AG04450 (cell line): ENCODE results near the gene BAZ2B. TPM values are rescaled to one million over a fixed set of nuclear protein-coding genes. Genes with fewer than 3 reads are reported as not detected.

Source experiments
- CTCF ChIA-PET: fragments of 300-600, 350-600 bp; formaldehyde crosslinking; extraction: SDS; loops from one replicate; lab custom pipeline; 2022; ENCODE audit warnings: antibody characterized with exemption, inconsistent platforms; lab: Charles Lee
- POLR2A ChIA-PET: fragments of 350-600 bp; formaldehyde crosslinking; extraction: SDS; loops from one replicate; lab custom pipeline; 2021; ENCODE audit warnings: antibody characterized with exemption, inconsistent platforms; lab: Yijun Ruan, JAX
- DNase-seq: peaks from one replicate; pipeline ENCODE4 v3.0.0-alpha.2; 2011; ENCODE audit warnings: low read depth, low spot score
- H3K27ac ChIP-seq: one replicate; pipeline ENCODE4 v1.5.1; 2012; ENCODE audit warnings: low read depth, low read length, control low read depth
- H3K27me3 ChIP-seq: one replicate; pipeline ENCODE4 v1.6.0; 2012; ENCODE audit warnings: low read length; ENCODE audit not compliant: control insufficient read depth, insufficient read depth
- H3K4me3 ChIP-seq: 2 replicates; pipeline ENCODE4 v1.5.1; 2011; ENCODE audit warnings: mild to moderate bottlenecking, low read depth, low read length, control low read depth
- H3K9me3 ChIP-seq: 2 replicates; pipeline ENCODE4 v1.5.1; 2012; ENCODE audit warnings: low read length; ENCODE audit not compliant: control insufficient read depth, insufficient read depth
- CTCF ChIP-seq: IDR thresholded peaks from 2 replicates; pipeline ENCODE4 v1.5.1; 2011; ENCODE audit warnings: low read depth, low read length, control low read depth, inconsistent platforms
- polyA plus RNA-seq: library from polyadenylated mRNA; depleted of rRNA; stranded (reverse); fragments of >200 nt; gene quantifications from 2 replicates; pipeline ENCODE4 v1.2.3, GENCODE V29; 2011

The BAZ2B gene
- polyA plus RNA-seq, 1 experiment = 44.7 TPM

GRCh38 chr2:159505196-159505595, 111.2 kb downstream of the BAZ2B start:
- H3K27me3 ChIP-seq = no peaks in the 10 kb centered on the region
- no peak for DNase-seq
- no peak overlapping the region for H3K4me3 ChIP-seq
- ChIA-PET POLR2A (interaction anchor here (1.1 kb wide), 1 partner anchor 207 kb away, joined by 3 read pairs; the partner anchor contains the start of gene MARCHF7), CTCF (no interaction called here)
- TF ChIP-seq CTCF = no peak
- H3K27ac ChIP-seq = no peak overlapping the region
- H3K9me3 ChIP-seq = no peaks in the 10 kb centered on the region

GRCh38 chr2:159501743-159502142, 114.6 kb downstream of the BAZ2B start:
- Histone ChIP-seq H3K27me3 (no peaks in the 10 kb centered on the region), H3K9me3 (no peaks in the 10 kb centered on the region), H3K4me3 (no peak overlapping the region), H3K27ac (no peak overlapping the region)
- TF ChIP-seq CTCF = no peak
- POLR2A ChIA-PET = no interaction called here
- CTCF ChIA-PET = no interaction called here
- DNase-seq = no peak

GRCh38 chr2:159497847-159498246, 118.5 kb downstream of the BAZ2B start:
- Histone ChIP-seq H3K9me3 (no peaks in the 10 kb centered on the region), H3K4me3 (no peak overlapping the region), H3K27me3 (no peaks in the 10 kb centered on the region), H3K27ac (no peak overlapping the region)
- CTCF ChIA-PET = no interaction called here
- no peak for TF ChIP-seq CTCF
- DNase-seq = no peak
- POLR2A ChIA-PET = no interaction called here

GRCh38 chr2:159497256-159497655, 119.1 kb downstream of the BAZ2B start:
- TF ChIP-seq CTCF = no peak
- Histone ChIP-seq H3K4me3 (no peak overlapping the region), H3K27ac (no peak overlapping the region), H3K9me3 (no peaks in the 10 kb centered on the region), H3K27me3 (no peaks in the 10 kb centered on the region)
- CTCF ChIA-PET = no interaction called here
- DNase-seq = peak; percentile 55
- POLR2A ChIA-PET = no interaction called here

- Histone ChIP-seq H3K27me3 (no peaks in the 10 kb centered on the region), H3K9me3 (no peaks in the 10 kb centered on the region), H3K4me3 (no peak overlapping the region), H3K27ac (no peak overlapping the region)
- TF ChIP-seq CTCF = no peak
- no peak for DNase-seq
- ChIA-PET POLR2A (interaction anchor here (0.6 kb wide), 1 partner anchor 293 kb away, joined by 4 read pairs; no protein-coding TSS in a partner anchor), CTCF (no interaction called here)
Measured at GRCh38 chr2:159489476-159489875, 126.9 kb downstream of the BAZ2B start.
